Activated CD8-positive, alpha-beta T cell treated with anti-CD3 and anti-CD28 coated beads for 36 hours (primary cell): ENCODE data around the gene HOXD3. TPM values are rescaled to one million over a fixed set of nuclear protein-coding genes. Genes with fewer than 3 reads are reported as not detected.

ENCODE experiments used
- ATAC-seq: fragments of 200-7000 bp; cut with Tn5 transposase; one replicate; pipeline ENCODE4 v1.10.0; 2021; ENCODE audit warnings: mild to moderate bottlenecking, moderate library complexity
- CTCF ChIA-PET: fragments of 350-600 bp; sonication (Branson Sonifier 250); formaldehyde crosslinking; loops from one replicate; lab custom pipeline; 2021; ENCODE audit warnings: antibody characterized with exemption; lab: Charles Lee
- POLR2A ChIA-PET: fragments of 350-600 bp; sonication (Branson Sonifier 250); formaldehyde crosslinking; loops from one replicate; lab custom pipeline; 2021; ENCODE audit warnings: antibody characterized with exemption; lab: Charles Lee
- DNase-seq: peaks from one replicate; pipeline ENCODE4 v3.0.0-alpha.2; 2020
- H3K27ac Mint-ChIP-seq: one replicate; pipeline ENCODE4 v1.8.0; 2021; ENCODE audit warnings: mild to moderate bottlenecking, mixed read lengths
- H3K27me3 Mint-ChIP-seq: one replicate; pipeline ENCODE4 v1.8.0; 2021; ENCODE audit warnings: mixed read lengths
- H3K36me3 Mint-ChIP-seq: one replicate; pipeline ENCODE4 v1.8.0; 2021; ENCODE audit warnings: low read depth, mixed read lengths
- H3K4me1 Mint-ChIP-seq: one replicate; pipeline ENCODE4 v1.8.0; 2021; ENCODE audit warnings: low read depth, mixed read lengths
- H3K4me3 Mint-ChIP-seq: one replicate; pipeline ENCODE4 v1.8.0; 2021; ENCODE audit warnings: mild to moderate bottlenecking, moderate library complexity, mixed read lengths
- H3K9me3 Mint-ChIP-seq: one replicate; pipeline ENCODE4 v1.8.0; 2021; ENCODE audit warnings: mixed read lengths
- intact Hi-C: fragments of 100-400 bp; cut with micrococcal nuclease; formaldehyde crosslinking; loops from one replicate; pipeline ENCODE4 v1.10.0; 2022
- total RNA-seq, 2 experiments: library from RNA; stranded (reverse); gene quantifications; one replicate each; pipeline ENCODE4 v1.2.3, GENCODE V29; 2021
- TF ChIP-seq, protein P1 (sequence below): fragments of 200-600 bp; IDR thresholded peaks from one replicate; pipeline ENCODE4 v1.8.0; 2022; ENCODE audit warnings: antibody characterized with exemption, mild to moderate bottlenecking

HOXD3 gene
- total RNA-seq, 2 experiments from 2014 or later = not detected

DNA sequence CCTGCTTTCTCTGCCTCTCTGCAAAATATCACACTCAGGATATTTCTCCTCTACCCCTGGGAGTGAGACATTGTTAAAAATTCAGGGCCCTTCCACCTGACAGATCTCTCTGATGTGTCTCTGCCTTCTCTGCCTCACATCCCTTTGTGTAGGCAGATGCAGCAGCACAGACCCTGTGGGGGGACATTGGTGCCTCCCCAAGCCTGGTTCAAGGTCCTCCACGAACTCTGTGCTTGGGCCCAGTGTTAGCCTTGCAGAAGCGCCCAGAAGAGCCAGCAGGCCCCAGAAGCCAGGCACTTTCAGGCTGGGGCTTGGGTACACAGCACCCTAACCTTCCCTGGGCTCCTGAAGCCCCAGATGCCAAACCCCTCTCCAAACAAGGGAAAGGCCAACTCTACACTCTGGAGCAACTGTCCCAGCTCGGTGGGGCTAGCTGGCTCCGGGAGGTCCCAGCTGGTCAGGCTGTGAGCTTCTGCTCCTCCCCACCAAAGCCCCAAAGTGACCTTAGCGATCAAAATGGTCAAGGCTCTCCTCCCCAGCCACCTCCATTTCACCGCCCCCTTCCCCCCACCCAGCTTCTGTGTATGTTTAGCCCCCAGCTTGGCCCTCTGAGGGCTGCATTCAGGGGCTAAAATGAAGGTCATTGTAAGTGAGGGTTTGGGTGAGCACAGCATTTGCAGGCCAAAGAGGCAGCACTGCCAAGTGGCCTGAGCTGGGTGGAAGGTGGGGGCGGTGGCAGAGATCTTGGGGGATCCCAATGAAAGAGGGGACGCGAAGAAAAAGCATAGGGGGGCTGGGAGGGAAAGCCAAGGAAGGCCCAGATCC, 31.9 kb upstream of the HOXD3 start:
- POLR2A ChIA-PET = no interaction called here
- TF ChIP-seq, protein P1, sequence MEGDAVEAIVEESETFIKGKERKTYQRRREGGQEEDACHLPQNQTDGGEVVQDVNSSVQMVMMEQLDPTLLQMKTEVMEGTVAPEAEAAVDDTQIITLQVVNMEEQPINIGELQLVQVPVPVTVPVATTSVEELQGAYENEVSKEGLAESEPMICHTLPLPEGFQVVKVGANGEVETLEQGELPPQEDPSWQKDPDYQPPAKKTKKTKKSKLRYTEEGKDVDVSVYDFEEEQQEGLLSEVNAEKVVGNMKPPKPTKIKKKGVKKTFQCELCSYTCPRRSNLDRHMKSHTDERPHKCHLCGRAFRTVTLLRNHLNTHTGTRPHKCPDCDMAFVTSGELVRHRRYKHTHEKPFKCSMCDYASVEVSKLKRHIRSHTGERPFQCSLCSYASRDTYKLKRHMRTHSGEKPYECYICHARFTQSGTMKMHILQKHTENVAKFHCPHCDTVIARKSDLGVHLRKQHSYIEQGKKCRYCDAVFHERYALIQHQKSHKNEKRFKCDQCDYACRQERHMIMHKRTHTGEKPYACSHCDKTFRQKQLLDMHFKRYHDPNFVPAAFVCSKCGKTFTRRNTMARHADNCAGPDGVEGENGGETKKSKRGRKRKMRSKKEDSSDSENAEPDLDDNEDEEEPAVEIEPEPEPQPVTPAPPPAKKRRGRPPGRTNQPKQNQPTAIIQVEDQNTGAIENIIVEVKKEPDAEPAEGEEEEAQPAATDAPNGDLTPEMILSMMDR = no peak
- H3K4me3 Mint-ChIP-seq = no peak overlapping the region
- no peak for ATAC-seq
- no peaks in the 10 kb centered on the region for H3K9me3 Mint-ChIP-seq
- H3K27ac Mint-ChIP-seq = no peak overlapping the region
- intact Hi-C loops = loop anchor here (5.0 kb wide), 4 partner anchors 37 to 1022 kb away; no protein-coding TSS in a partner anchor
- DNase-seq = no peak
- peaks cover 22% of the 10 kb centered on the region for H3K4me1 Mint-ChIP-seq
- no peaks in the 10 kb centered on the region for H3K36me3 Mint-ChIP-seq
- CTCF ChIA-PET = interaction anchor here (0.9 to 9.8 kb wide), 11 partner anchors 10 to 1024 kb away, joined by 3 to 95 read pairs (median 21); partner anchors contain the start of gene HOXD10
- peaks cover 72% of the 10 kb centered on the region for H3K27me3 Mint-ChIP-seq

DNA sequence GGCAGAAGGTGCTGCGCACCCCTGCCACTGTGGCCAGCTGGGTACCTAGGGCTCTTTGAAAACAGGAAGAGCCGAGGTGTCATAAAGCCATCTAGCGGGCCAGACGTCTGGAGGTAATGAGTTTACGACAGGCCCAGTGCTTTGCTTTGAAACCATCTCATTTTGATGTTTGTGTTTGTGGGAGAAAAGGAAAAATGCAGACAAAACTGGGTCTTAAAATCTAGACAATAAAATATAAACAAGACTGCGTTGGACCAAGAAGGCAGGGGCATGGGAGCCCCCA, 31.4 kb upstream of the HOXD3 start:
- TF ChIP-seq, protein P1 = no peak
- POLR2A ChIA-PET = no interaction called here

DNA sequence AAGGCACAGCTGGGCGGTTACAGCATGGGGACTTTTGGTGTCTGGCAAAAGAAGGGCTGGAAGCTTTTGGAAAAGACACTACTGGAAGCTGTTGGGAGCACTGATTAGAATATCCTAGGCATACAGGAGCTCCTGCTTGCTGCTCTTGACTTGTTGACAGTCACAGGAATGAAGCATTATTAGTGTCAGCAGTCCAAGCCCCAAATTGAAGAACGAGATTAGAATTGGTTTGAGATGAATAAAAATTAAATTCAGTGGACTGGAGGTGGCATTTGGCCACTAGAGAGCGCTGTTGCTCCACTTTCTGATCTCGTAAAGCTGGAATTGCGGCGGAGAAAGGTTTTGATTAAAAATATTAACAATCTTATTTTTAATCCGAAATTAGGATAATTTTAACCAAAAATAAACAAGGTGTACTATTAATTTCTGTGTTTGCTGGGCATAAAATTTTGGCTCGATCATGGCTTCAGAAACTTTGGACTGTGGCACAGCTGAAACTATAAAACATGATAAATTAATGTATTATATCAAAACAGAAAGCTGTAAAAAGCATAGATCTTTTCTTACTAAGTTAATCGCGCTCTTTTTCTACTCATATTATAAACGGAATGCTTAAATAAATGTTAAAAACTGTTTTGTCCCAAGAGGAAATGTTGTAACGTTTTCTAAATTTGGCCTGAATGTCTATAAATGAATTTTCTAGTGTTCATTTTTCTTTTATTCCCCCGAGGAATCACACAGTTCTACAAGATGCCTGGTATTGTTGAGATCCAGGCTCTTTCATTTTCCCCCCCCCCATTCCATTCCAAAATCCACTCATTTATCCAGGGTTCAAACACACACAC, 30.0 kb upstream of the HOXD3 start:
- Mint-ChIP-seq H3K4me3 (no peak overlapping the region), H3K27me3 (peaks cover 71% of the 10 kb centered on the region), H3K4me1 (peaks cover 26% of the 10 kb centered on the region), H3K9me3 (no peaks in the 10 kb centered on the region), H3K36me3 (no peaks in the 10 kb centered on the region), H3K27ac (no peak overlapping the region)
- POLR2A ChIA-PET = interaction anchor here (0.6 to 1.1 kb wide), 4 partner anchors 264 to 861 kb away, joined by 3 read pairs; no protein-coding TSS in a partner anchor
- DNase-seq = peak; percentile 81
- ATAC-seq = no peak
- TF ChIP-seq, protein P1 = peak; percentile 90
- CTCF ChIA-PET = interaction anchor here (0.6 to 9.8 kb wide), 53 partner anchors 9 to 1038 kb away, joined by 3 to 95 read pairs (median 4); partner anchors contain the start of genes EVX2, HOXD10 and HOXD4
- intact Hi-C loops = loop anchor here (5.0 kb wide), 2 partner anchors 525 to 1020 kb away; no protein-coding TSS in a partner anchor

More for the DNA sequence above, 31.4 kb upstream of the HOXD3 start:
- Mint-ChIP-seq H3K9me3 (no peaks in the 10 kb centered on the region), H3K4me3 (no peak overlapping the region), H3K27me3 (peaks cover 69% of the 10 kb centered on the region), H3K27ac (no peak overlapping the region), H3K4me1 (peaks cover 22% of the 10 kb centered on the region), H3K36me3 (no peaks in the 10 kb centered on the region)
- intact Hi-C loops = loop anchor here (5.0 kb wide), 2 partner anchors 527 to 1022 kb away; no protein-coding TSS in a partner anchor
- ATAC-seq (no peak), DNase-seq (no peak)
- CTCF ChIA-PET = interaction anchor here (0.9 to 9.8 kb wide), 13 partner anchors 10 to 1023 kb away, joined by 3 to 95 read pairs (median 18); partner anchors contain the start of gene HOXD10

- Mint-ChIP-seq H3K9me3 (no peaks in the 10 kb centered on the region), H3K4me3 (no peak overlapping the region), H3K4me1 (peaks cover 28% of the 10 kb centered on the region), H3K36me3 (no peaks in the 10 kb centered on the region), H3K27me3 (peaks cover 73% of the 10 kb centered on the region), H3K27ac (no peak overlapping the region)
- ATAC-seq (no peak), DNase-seq (no peak)
- ChIA-PET POLR2A (interaction anchor here (0.6 kb wide), 2 partner anchors 263 to 860 kb away, joined by 3 read pairs; no protein-coding TSS in a partner anchor), CTCF (interaction anchor here (0.6 to 9.8 kb wide), 29 partner anchors 9 to 1034 kb away, joined by 3 to 95 read pairs (median 8); partner anchors contain the start of genes HOXD10 and HOXD4)
- intact Hi-C loops = loop anchor here (5.0 kb wide), 2 partner anchors 525 to 1020 kb away; no protein-coding TSS in a partner anchor
- TF ChIP-seq, protein P1 = no peak
Observed at GRCh38 chr2:176127774-176128072, 29.4 kb upstream of the HOXD3 start.
